Transverse colon (tissue), 4 donors: Measurements from ENCODE around the gene ADGB.

Experiments
- POLR2A ChIP-seq: fragments of 450-650 bp; IDR thresholded peaks from one replicate; pipeline ENCODE4 v1.6.1; 2016; ENCODE audit warnings: antibody characterized with exemption, mild to moderate bottlenecking, moderate library complexity
- POLR2AphosphoS5 ChIP-seq, 3 donors: sonication (generic); formaldehyde crosslinking; IDR thresholded peaks; one replicate each; pipeline ENCODE4 v1.6.1; 2016; ENCODE audit warnings: antibody characterized with exemption in 3 of 3
- TF ChIP-seq, protein P1 (sequence below), 5 experiments: fragments of 200-600 bp in 3 of 5; fragments of 450-650 bp in 2 of 5; sonication (generic) in 3 of 5; IDR thresholded peaks; 1 replicate in 2 of 5; 2 replicates in 3 of 5; pipeline ENCODE4 v1.5.1; 2016 to 2017; ENCODE audit warnings: antibody characterized with exemption in 5 of 5, inconsistent platforms in 3 of 5, mild to moderate bottlenecking in 2 of 5, moderate library complexity in 1 of 5

DNA sequence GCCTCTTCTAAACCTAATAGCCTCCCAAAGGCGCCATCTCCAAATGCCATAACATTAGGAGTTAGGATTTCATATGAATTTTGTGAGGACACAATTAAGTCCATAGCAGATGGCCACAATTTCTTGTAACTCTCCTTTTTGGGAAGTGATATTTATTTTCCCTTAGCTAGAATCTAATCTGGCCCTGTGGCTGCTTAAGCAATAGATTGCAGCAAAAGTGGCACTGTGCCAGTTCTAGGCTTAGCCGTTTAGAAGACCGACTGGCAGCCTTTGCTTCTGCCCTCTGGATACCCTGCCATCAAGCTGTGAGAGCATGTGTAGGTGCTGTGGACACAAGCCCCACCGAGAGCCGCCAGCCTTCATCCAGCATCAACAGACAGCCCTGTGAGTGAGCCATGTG lies 15.9 kb upstream of the ADGB start:
- TF ChIP-seq, protein P1, sequence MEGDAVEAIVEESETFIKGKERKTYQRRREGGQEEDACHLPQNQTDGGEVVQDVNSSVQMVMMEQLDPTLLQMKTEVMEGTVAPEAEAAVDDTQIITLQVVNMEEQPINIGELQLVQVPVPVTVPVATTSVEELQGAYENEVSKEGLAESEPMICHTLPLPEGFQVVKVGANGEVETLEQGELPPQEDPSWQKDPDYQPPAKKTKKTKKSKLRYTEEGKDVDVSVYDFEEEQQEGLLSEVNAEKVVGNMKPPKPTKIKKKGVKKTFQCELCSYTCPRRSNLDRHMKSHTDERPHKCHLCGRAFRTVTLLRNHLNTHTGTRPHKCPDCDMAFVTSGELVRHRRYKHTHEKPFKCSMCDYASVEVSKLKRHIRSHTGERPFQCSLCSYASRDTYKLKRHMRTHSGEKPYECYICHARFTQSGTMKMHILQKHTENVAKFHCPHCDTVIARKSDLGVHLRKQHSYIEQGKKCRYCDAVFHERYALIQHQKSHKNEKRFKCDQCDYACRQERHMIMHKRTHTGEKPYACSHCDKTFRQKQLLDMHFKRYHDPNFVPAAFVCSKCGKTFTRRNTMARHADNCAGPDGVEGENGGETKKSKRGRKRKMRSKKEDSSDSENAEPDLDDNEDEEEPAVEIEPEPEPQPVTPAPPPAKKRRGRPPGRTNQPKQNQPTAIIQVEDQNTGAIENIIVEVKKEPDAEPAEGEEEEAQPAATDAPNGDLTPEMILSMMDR (IDR thresholded peaks at IDR 0.05) = no peak
- no peak for TF ChIP-seq POLR2A
- TF ChIP-seq POLR2AphosphoS5 (IDR thresholded peaks at IDR 0.05) = no peak
